Lower lobe of right lung (tissue), 2 donors: Measurements from ENCODE around the gene KHNYN. TPM values are rescaled to one million over a fixed set of nuclear protein-coding genes. Genes with fewer than 3 reads are reported as not detected.
A peak's percentile ranks its signal among the peaks of the same experiment; 100 is the strongest.

Experiments used
- ATAC-seq, 2 donors: fragments of 200-7000 bp; cut with Tn5 transposase; one replicate each; pipeline ENCODE4 v1.9.1; 2020 to 2022; ENCODE audit warnings: mild to moderate bottlenecking in 2 of 2, moderate library complexity in 2 of 2
- DNase-seq: peaks from one replicate; pipeline ENCODE4 v3.0.0-alpha.2; 2020
- H3K27ac ChIP-seq: fragments of 200-600 bp; one replicate; pipeline ENCODE4 v1.8.0; 2022
- H3K27me3 ChIP-seq: fragments of 200-600 bp; one replicate; pipeline ENCODE4 v1.8.0; 2022; ENCODE audit warnings: low read depth
- H3K36me3 ChIP-seq: fragments of 200-600 bp; one replicate; pipeline ENCODE4 v1.8.0; 2022; ENCODE audit warnings: mild to moderate bottlenecking
- H3K4me1 ChIP-seq: fragments of 200-600 bp; one replicate; pipeline ENCODE4 v1.8.0; 2022
- H3K4me3 ChIP-seq: fragments of 200-600 bp; one replicate; pipeline ENCODE4 v1.8.0; 2022; ENCODE audit warnings: mild to moderate bottlenecking
- H3K9me3 ChIP-seq: fragments of 200-600 bp; one replicate; pipeline ENCODE4 v1.8.0; 2022
- intact Hi-C: fragments of 100-400 bp; cut with DNase I; formaldehyde crosslinking; loops from one replicate; pipeline ENCODE4 v1.11.0; 2022
- long read RNA-seq: library from polyadenylated mRNA; unstranded; transcript quantifications from one replicate; pipeline ENCODE4 v2.0.0, GENCODE V29; 2021
- total RNA-seq: library from RNA; stranded (reverse); fragmentation: NEBNext Ultra II Directional; extraction: Animal tissue kit (Norgen Biotek cat#: 25700); gene quantifications from one replicate; pipeline ENCODE4 v1.2.1, GENCODE V29; 2021
- TF ChIP-seq, protein P1 (sequence below): fragments of 200-600 bp; IDR thresholded peaks from one replicate; pipeline ENCODE4 v1.8.0; 2022; ENCODE audit warnings: antibody characterized with exemption, mild to moderate bottlenecking
- donor health status: DM: no; HTN: yes; CAD: no; lungs with severe emphysema.

The KHNYN gene
- total RNA-seq, result 61.4 TPM
- long read RNA-seq, transcript KHNYN-202 (8 exons, 3,359 nt), result major isoform, 25 of 78 reads
- long read RNA-seq, partial matches to known transcripts, result 16 of 78 reads
- long read RNA-seq, other reads (novel, unspliced or antisense), result 34 of 78 reads

DNA sequence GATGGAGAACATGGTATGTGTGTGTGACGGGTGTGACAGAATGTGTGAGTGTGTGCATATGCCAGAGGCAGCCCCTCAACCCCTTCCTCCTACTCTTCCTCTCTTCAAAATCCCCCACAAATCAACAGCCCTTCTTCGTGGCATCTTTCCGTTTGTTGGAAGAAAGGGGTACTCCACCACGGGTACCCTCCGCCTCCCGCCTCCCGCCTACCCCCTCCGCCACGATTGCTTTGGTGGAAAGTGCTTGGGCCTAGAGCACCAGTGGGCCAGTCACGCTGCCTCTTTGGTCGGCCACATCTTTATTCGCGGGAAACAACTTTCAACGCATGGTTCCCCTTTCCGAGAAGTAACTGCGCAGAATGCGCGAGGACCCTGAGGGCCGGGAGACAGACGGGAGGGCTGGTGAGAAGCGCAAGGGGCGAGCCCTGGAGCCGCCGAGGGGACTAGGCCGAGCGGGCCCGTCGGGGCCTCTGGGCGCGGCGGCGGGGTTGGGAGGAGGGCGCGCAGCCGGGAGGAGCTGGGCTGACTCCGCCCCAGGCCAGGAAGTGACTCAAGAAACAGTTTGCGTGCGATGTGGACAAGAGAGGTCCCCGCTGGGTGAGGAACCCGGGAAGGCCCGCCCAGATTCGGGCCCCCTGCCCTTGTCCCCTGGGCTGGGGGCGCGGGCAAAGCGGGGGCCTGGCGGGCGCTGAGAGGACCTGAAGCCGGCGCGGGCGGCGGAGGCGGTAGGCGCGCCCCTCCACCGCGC is at the start of gene KHNYN, which contains the start of gene CBLN3:
Gene KHNYN (plus strand): TSS at position 560 of the 748 bp plus-strand sequence. CDS start 777 bp downstream, outside the sequence.
Gene CBLN3 (minus strand): TSS at position 274 of the 748 bp plus-strand sequence. CDS start 614 bp downstream, outside the sequence.
- H3K9me3 ChIP-seq, result no peaks in the 10 kb centered on the region

DNA sequence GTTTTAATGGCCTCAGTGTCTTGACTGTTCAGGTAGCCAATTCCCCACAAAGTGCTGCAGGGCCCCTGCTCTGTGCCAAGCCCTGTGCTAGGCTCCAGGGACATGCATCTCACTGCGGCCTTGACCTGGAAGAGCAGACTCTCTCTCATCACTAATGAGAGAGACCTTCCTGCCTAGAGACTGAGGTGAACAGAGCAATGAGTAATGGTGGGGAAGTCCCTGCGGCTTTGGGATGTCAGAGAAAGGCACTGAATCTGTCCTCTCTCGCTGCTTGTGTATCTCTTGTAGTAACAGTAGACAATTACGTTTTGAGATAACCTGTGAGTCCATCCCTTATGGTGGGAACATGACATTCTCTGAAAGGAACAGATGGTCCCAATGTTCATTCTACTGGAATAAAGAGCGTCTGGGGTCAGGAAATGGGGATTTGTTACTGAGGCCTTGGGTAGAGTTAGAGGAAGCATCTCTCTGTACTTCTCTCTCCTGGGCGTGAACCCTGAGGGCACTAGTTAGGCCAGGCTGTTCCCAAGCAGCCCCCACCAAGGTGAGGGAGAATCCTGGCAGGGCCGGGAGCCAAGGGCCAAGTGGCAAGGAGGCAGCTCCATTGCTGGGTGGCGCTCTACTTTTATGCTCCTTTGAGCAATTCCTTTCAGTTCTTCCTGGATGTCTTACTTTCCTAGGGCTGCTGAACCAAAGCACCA is 48.2 kb upstream of the KHNYN start:
- no peak overlapping the region for H3K4me3 ChIP-seq
- DNase-seq (no peak), ATAC-seq (no peak)
- no peaks in the 10 kb centered on the region for H3K36me3 ChIP-seq
- intact Hi-C loops, result no loop called here
- TF ChIP-seq, protein P1, sequence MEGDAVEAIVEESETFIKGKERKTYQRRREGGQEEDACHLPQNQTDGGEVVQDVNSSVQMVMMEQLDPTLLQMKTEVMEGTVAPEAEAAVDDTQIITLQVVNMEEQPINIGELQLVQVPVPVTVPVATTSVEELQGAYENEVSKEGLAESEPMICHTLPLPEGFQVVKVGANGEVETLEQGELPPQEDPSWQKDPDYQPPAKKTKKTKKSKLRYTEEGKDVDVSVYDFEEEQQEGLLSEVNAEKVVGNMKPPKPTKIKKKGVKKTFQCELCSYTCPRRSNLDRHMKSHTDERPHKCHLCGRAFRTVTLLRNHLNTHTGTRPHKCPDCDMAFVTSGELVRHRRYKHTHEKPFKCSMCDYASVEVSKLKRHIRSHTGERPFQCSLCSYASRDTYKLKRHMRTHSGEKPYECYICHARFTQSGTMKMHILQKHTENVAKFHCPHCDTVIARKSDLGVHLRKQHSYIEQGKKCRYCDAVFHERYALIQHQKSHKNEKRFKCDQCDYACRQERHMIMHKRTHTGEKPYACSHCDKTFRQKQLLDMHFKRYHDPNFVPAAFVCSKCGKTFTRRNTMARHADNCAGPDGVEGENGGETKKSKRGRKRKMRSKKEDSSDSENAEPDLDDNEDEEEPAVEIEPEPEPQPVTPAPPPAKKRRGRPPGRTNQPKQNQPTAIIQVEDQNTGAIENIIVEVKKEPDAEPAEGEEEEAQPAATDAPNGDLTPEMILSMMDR, result no peak
- H3K27me3 ChIP-seq, result no peaks in the 10 kb centered on the region
- no peaks in the 10 kb centered on the region for H3K9me3 ChIP-seq
- no peak overlapping the region for H3K27ac ChIP-seq
- H3K4me1 ChIP-seq, result no peaks in the 10 kb centered on the region

More for the DNA sequence above, at the start of gene KHNYN, which contains the start of gene CBLN3:
- Histone ChIP-seq H3K27ac (peak within 1 kb of the TSS; percentile 97), H3K4me1 (peaks cover 60% of the 10 kb centered on the region), H3K27me3 (no peaks in the 10 kb centered on the region), H3K4me3 (peak within 1 kb of the TSS; percentile 90), H3K36me3 (peaks cover 27% of the 10 kb centered on the region)
- peak; percentile 93 for ATAC-seq
- TF ChIP-seq, protein P1, result no peak
- intact Hi-C loops, result no loop called here
- peak; percentile 94 for DNase-seq

DNA sequence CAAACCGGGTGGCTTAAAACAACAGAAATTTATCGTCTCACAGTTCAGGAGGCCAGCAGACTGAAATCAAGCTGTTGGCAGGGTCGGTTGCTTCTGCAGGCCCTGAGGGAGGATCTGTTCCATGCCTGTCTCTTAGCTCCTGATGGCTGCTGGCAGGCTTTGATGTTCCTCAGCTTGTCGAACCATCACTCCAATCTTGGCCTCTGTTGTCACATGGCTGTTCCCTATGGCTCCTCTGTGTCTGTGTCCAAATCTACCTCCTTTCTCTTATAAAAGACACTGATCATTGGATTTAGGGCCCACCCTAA is 47.7 kb upstream of the KHNYN start:
- intact Hi-C loops, result no loop called here
- ATAC-seq, result no peak
- Histone ChIP-seq H3K36me3 (no peaks in the 10 kb centered on the region), H3K4me1 (no peaks in the 10 kb centered on the region), H3K27me3 (no peaks in the 10 kb centered on the region), H3K27ac (no peak overlapping the region), H3K4me3 (no peak overlapping the region), H3K9me3 (no peaks in the 10 kb centered on the region)
- DNase-seq, result no peak
- TF ChIP-seq, protein P1, result no peak

DNA sequence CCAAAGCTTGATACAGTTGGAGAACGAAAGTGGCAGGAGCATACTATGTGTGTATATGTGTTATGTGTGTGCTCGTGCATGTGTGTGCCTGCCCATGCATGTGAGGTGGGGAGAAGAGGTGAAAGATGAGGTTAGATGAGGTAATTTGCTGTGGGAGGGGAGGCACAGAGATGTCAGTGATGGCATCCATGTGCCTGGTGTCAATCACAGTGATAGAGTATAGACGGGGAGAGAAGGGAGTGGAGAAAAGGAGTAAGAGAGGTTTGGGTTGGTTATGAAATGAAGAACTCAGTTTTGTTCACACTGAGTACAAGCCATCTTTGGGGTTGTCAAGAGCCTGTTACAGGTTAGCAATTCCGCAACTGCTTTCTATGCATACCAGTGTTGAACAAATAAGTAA is 45.6 kb upstream of the KHNYN start:
- H3K27ac ChIP-seq, result no peak overlapping the region
- TF ChIP-seq, protein P1, result no peak
- H3K9me3 ChIP-seq, result no peaks in the 10 kb centered on the region
- no peaks in the 10 kb centered on the region for H3K27me3 ChIP-seq
- no peak overlapping the region for H3K4me3 ChIP-seq
- intact Hi-C loops, result no loop called here
- DNase-seq (no peak), ATAC-seq (no peak)
- no peaks in the 10 kb centered on the region for H3K36me3 ChIP-seq
- peaks cover 9% of the 10 kb centered on the region for H3K4me1 ChIP-seq

DNA sequence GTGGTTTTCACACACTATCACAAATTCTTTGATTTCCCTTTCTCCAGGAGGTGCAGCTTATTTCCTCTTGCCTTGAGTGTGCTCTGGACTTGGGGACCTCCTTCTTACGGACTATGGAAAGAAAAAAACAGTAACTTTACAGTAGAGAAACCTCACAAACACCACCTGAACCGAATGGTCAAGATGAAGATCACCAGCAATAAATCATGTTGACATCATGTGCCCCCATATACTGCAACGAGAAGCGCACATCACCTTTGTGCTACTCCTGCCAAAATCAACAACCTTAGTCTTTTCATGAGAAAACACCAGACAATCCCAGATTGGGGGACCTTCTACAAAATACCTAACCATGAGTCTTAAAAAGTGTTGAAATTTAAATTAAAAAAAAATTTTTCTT is 44.2 kb upstream of the KHNYN start:
- Histone ChIP-seq H3K9me3 (no peaks in the 10 kb centered on the region), H3K36me3 (no peaks in the 10 kb centered on the region), H3K4me3 (no peak overlapping the region), H3K27me3 (no peaks in the 10 kb centered on the region), H3K4me1 (peaks cover 13% of the 10 kb centered on the region), H3K27ac (no peak overlapping the region)
- DNase-seq (no peak), ATAC-seq (no peak)
- intact Hi-C loops, result no loop called here
- TF ChIP-seq, protein P1, result no peak
